Pancreas (tissue), 10 donors: Measurements from ENCODE around the gene CPLANE2. TPM values are rescaled to one million over a fixed set of nuclear protein-coding genes. Genes with fewer than 3 reads are reported as not detected.
"Not testable (repeated sequence)": the region's sequence is repeated elsewhere in the genome, so short reads cannot be mapped to it uniquely, and the experiment has no call there.

ENCODE experiments used
- ATAC-seq, 4 donors: fragments of 200-7000 bp; cut with Tn5 transposase; one replicate each; pipeline versions ENCODE4 v1.8.0 to v1.9.1; 2020; ENCODE audit warnings: mild to moderate bottlenecking in 4 of 4, moderate library complexity in 4 of 4
- DNase-seq, 6 donors: peaks; one replicate each; pipeline ENCODE4 v3.0.0-alpha.2; 2020
- FAIRE-seq: peaks from 2 replicates; lab custom pipeline; 2012; peaks lifted over from hg19 to GRCh38; lab: Jason Lieb, UNC
- H3K27ac ChIP-seq, 4 donors: fragments of 200-600 bp; sonication (generic); 1 replicate in 3 of 4; 2 replicates in 1 of 4; pipeline versions ENCODE4 v1.5.0 to v1.8.0; 2020
- H3K27me3 ChIP-seq, 4 donors: fragments of 200-600 bp; one replicate each; pipeline ENCODE4 v1.8.0; 2021
- H3K36me3 ChIP-seq, 3 donors: fragments of 200-600 bp; sonication (generic) in 1 of 3; one replicate each; pipeline versions ENCODE4 v1.5.0 to v1.8.0; 2020 to 2021
- H3K4me1 ChIP-seq, 3 donors: fragments of 200-600 bp; one replicate each; pipeline ENCODE4 v1.8.0; 2021
- H3K4me3 ChIP-seq, 4 donors: fragments of 200-600 bp; sonication (generic) in 2 of 4; one replicate each; pipeline versions ENCODE4 v1.5.0 to v1.8.0; 2020 to 2021
- H3K9me3 ChIP-seq, 4 donors: fragments of 200-600 bp; one replicate each; pipeline ENCODE4 v1.8.0; 2021
- WGBS, 2 donors: extraction: QIAGEN DNeasy Blood & Tissue Kit; methylation state at CpG; one replicate each; pipeline ENCODE4 v1.1.7; 2013; 5-methylcytosine and 5-hydroxymethylcytosine counted together
- intact Hi-C, 3 donors: fragments of 100-400 bp; cut with DNase I; formaldehyde crosslinking; loops; one replicate each; pipeline versions ENCODE4 v1.11.1 to v1.14.2; 2022
- polyA plus RNA-seq, 2 donors: library from polyadenylated mRNA; stranded (reverse); fragments of 200-250 nt; gene quantifications; one replicate each; pipeline ENCODE4 v1.2.3, GENCODE V29; 2013
- total RNA-seq, 6 donors: library from RNA; stranded (reverse); fragmentation: NEBNext Ultra II Directional in 4 of 6; extraction: Animal tissue kit (Norgen Biotek cat#: 25700) in 4 of 6; gene quantifications; one replicate each; pipeline versions ENCODE4 v1.2.1 to v1.2.4, GENCODE V29; 2021 to 2023
- TF ChIP-seq, protein P1 (sequence below), 4 donors: fragments of 200-600 bp; sonication (generic) in 3 of 4; IDR thresholded peaks; one replicate each; pipeline versions ENCODE4 v1.5.0 to v1.8.0; 2021; ENCODE audit warnings: antibody characterized with exemption in 4 of 4
- donor health status: healthy with polysubstance abuse.
- donor health status: DM: no; HTN: no; CAD: no; lungs with moderate emphysema.
- donor health status: DM: no; HTN: no; CAD: no.
- donor health status: control.
- donor health status: control.
- donor health status: Bipolar disorder and iron deficiency.
- donor health status: DM: yes; HTN: yes; CAD: no.
- donor health status: DM: no; HTN: no; CAD: no.
- donor health status: DM: no; HTN: no; CAD: no.
- donor health status: DM: yes; HTN: yes; CAD: no.

The CPLANE2 gene
- total and polyA plus RNA-seq, 8 donors, result 2.2 to 9.1 (median 3.9) TPM

DNA sequence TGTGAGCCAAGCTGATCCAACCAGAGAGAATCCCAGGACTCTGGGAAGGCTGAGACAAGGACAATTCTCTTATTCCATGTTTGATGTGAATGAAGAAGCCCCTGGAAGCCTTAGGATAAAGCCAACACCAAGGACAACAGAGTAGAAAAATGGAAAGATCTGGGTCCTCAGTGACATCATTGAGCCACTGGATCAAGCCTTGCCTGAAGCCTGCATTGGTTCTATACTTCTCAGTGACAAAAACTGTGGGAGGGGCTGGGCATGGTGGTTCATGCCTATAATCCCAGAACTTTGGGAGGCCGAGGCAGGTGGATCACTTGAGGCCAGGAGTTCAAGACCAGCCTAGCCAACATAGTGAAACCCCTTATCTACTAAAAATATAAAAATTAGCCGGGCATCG lies 40.1 kb downstream of the CPLANE2 start:
- DNase-seq (peak in 1 of 6 donors; percentile 2), FAIRE-seq (no peak), ATAC-seq (no peak)
- H3K4me3 ChIP-seq, result no peak overlapping the region
- no peaks in the 10 kb centered on the region for H3K9me3 ChIP-seq
- H3K36me3 ChIP-seq, result no peaks in the 10 kb centered on the region
- TF ChIP-seq, protein P1, sequence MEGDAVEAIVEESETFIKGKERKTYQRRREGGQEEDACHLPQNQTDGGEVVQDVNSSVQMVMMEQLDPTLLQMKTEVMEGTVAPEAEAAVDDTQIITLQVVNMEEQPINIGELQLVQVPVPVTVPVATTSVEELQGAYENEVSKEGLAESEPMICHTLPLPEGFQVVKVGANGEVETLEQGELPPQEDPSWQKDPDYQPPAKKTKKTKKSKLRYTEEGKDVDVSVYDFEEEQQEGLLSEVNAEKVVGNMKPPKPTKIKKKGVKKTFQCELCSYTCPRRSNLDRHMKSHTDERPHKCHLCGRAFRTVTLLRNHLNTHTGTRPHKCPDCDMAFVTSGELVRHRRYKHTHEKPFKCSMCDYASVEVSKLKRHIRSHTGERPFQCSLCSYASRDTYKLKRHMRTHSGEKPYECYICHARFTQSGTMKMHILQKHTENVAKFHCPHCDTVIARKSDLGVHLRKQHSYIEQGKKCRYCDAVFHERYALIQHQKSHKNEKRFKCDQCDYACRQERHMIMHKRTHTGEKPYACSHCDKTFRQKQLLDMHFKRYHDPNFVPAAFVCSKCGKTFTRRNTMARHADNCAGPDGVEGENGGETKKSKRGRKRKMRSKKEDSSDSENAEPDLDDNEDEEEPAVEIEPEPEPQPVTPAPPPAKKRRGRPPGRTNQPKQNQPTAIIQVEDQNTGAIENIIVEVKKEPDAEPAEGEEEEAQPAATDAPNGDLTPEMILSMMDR (IDR thresholded peaks at IDR 0.05), result no peak
- no peaks in the 10 kb centered on the region for H3K27me3 ChIP-seq
- no peaks in the 10 kb centered on the region for H3K4me1 ChIP-seq
- WGBS, 2 donors, result 61 to 90% methylated on average over 3 of the region's 3 CpGs
- no peak overlapping the region for H3K27ac ChIP-seq
- intact Hi-C loops, result no loop called here

DNA sequence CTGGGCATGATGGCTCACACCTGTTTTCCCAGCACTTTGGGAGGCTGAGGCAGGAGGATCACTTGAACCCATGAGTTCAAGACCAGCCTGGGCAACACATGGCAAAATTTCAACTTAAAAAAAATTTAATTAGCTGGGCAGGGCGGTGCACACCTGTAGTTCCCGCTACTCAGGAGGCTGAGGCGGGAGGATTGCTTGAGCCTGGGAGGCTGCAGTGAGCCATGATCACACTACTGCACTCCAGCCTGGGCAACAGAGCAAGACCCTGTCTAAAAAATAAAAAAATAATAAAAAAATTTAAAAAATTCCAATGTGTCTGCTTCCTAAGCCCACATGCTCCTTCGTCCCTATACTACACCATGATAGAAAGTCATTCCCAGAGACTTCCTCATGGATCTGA lies 40.8 kb downstream of the CPLANE2 start:
- intact Hi-C loops, H3K36me3 ChIP-seq, ATAC-seq, H3K27ac ChIP-seq, H3K4me3 ChIP-seq, H3K4me1 ChIP-seq, H3K27me3 ChIP-seq, H3K9me3 ChIP-seq, FAIRE-seq: not testable (repeated sequence)
- peak in 1 of 6 donors; percentile 19 for DNase-seq
- WGBS, 2 donors, result 93 to 97% methylated on average over 4 of the region's 4 CpGs

DNA sequence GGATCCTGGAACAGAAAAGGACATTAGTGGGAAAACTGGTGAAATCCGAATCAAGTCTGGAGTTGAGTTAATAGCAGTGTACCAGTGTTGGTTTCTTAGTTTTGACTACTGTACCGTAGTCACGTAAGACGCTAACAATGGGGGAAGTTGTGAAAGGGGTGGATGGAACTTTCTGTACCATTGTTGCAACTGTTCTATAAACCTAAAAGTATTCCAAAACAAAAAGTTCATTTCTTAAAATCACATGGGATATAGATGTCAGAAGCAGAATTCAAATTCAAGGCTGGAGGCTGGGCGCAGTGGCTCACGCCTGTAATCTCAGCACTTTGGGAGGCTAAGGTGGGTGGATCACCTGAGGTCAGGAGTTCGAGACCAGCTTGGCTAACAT lies 41.5 kb downstream of the CPLANE2 start:
- no peak overlapping the region for H3K27ac ChIP-seq
- ATAC-seq (peak in 1 of 4 donors; percentile 17), FAIRE-seq (no peak), DNase-seq (no peak)
- intact Hi-C loops, result no loop called here
- H3K27me3 ChIP-seq, result no peaks in the 10 kb centered on the region
- 73 to 86% methylated on average over 7 of the region's 7 CpGs for WGBS, 2 donors
- H3K9me3 ChIP-seq, result no peaks in the 10 kb centered on the region
- no peak overlapping the region for H3K4me3 ChIP-seq
- no peaks in the 10 kb centered on the region for H3K36me3 ChIP-seq
- TF ChIP-seq, protein P1 (IDR thresholded peaks at IDR 0.05), result no peak
- H3K4me1 ChIP-seq, result no peaks in the 10 kb centered on the region

DNA sequence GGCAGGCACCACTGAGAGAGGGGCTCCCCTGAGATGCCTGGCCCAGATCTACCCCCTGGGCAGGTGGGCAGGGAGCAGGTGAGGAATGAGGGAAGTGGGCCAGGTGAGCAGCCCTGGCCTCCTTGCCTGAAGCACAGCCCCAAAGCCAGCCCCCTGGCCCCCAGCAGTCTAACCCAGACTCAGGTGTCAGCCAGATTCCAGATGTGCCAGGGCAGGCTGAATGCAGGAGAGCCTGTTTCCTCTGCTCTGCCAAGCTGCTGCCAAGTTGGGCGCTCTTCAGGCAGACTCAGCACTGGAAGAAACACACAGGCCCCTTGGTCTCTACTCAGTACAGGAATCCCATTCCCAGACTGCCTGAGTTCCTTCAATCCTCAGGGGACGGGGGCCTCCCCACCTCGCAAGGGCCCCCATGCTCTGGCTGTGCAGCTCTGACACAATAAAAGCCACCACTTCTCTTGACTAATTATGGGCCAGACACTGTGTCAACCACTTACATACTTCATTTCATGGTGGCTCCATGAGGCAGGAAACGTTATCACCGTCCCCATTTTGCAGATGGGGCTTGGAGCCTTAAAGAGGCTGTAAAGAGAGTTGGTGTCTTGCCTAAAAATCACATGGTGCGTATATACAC lies 45.0 kb downstream of the CPLANE2 start:
- intact Hi-C loops, result loop anchor here in 2 of 3 donors (2.0 to 5.0 kb wide), 2 partner anchors 111 to 115 kb away; no protein-coding TSS in a partner anchor
- no peaks in the 10 kb centered on the region for H3K4me1 ChIP-seq
- H3K9me3 ChIP-seq, result no peaks in the 10 kb centered on the region
- no peaks in the 10 kb centered on the region for H3K27me3 ChIP-seq
- WGBS, 2 donors, result 84 to 94% methylated on average over 6 of the region's 6 CpGs
- H3K4me3 ChIP-seq, result no peak overlapping the region
- FAIRE-seq (no peak), ATAC-seq (no peak), DNase-seq (no peak)
- TF ChIP-seq, protein P1 (IDR thresholded peaks at IDR 0.05), result no peak
- no peak overlapping the region for H3K27ac ChIP-seq
- H3K36me3 ChIP-seq, result no peaks in the 10 kb centered on the region

DNA sequence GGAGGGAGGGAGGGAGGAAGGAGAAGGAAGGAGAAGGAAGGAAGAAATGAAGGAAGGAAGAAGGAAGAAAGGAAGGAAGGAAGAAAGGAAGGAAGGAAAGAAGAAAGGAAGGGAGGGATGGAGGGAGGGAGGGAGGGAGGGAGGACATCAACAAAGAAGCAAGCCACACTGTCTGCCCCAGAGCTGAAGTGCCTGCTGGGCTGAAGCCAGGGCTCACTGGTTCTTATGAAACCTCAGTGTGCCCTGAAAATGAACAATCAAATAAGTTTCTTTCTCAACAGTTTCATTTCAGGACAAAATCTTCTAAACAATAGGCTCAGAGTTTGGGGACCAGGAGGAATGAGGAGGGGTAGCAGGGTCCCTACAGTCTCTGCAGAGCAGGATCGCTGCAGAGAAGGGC lies 45.7 kb downstream of the CPLANE2 start:
- ATAC-seq (no peak), DNase-seq (no peak)

More for the DNA sequence above, 45.7 kb downstream of the CPLANE2 start:
- Histone ChIP-seq H3K9me3 (no peaks in the 10 kb centered on the region), H3K4me1 (no peaks in the 10 kb centered on the region), H3K36me3 (no peaks in the 10 kb centered on the region), H3K27me3 (no peaks in the 10 kb centered on the region), H3K27ac (no peak overlapping the region), H3K4me3 (no peak overlapping the region)
- intact Hi-C loops, result loop anchor here in 2 of 3 donors (2.0 to 5.0 kb wide), 2 partner anchors 111 to 114 kb away; no protein-coding TSS in a partner anchor
- 70 to 100% methylated on average over 1 of the region's 1 CpG for WGBS, 2 donors
- TF ChIP-seq, protein P1 (IDR thresholded peaks at IDR 0.05), result no peak
- no peak for FAIRE-seq
